GM18519 (cell line): ENCODE data around the gene FOXC2.

Experiments
- ATAC-seq: cut with Tn5 transposase; IDR thresholded peaks from one replicate; pipeline ENCODE4 v1.9.1; 2021; ENCODE audit warnings: mild to moderate bottlenecking, moderate library complexity; ENCODE audit not compliant: unreplicated experiment, low FRiP score

Gene FOXC2

GRCh38 chr16:86554917-86555703 is 11.5 kb upstream of the FOXC2 start, which contains the start of gene MTHFSD:
MTHFSD (minus strand) TSS chr16:86555235; CDS start chr16:86555184, 51 bp downstream.
- peak; percentile 63 for ATAC-seq

DNA sequence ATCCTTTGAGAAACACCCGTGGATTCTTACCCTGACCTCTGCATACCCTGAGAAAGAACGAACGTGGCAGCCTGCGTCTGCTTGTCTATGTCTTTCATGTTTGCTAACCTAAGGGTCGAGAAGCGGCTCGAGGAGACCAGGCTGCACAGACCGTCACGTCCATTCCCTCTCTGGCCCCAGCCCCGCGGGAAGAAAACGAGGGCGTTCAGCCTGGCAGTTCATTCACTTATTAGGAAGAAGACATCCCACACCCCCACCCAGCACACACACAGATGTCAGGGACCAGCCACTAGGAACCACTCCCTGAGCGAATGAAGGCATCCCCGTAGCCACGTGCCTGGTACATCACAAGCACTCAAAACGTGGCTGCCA is 10.9 kb upstream of the FOXC2 start:
- ATAC-seq = no peak

GRCh38 chr16:86556576-86556975 is 10.1 kb upstream of the FOXC2 start:
- ATAC-seq = no peak

GRCh38 chr16:86557587-86557986 is 9.0 kb upstream of the FOXC2 start:
- no peak for ATAC-seq

- ATAC-seq = no peak
Measured at GRCh38 chr16:86558355-86559193, 8.1 kb upstream of the FOXC2 start.

GRCh38 chr16:86559802-86560305 is 6.8 kb upstream of the FOXC2 start:
- ATAC-seq = no peak

- no peak for ATAC-seq
Measured at GRCh38 chr16:86562356-86562755, 4.3 kb upstream of the FOXC2 start.

DNA sequence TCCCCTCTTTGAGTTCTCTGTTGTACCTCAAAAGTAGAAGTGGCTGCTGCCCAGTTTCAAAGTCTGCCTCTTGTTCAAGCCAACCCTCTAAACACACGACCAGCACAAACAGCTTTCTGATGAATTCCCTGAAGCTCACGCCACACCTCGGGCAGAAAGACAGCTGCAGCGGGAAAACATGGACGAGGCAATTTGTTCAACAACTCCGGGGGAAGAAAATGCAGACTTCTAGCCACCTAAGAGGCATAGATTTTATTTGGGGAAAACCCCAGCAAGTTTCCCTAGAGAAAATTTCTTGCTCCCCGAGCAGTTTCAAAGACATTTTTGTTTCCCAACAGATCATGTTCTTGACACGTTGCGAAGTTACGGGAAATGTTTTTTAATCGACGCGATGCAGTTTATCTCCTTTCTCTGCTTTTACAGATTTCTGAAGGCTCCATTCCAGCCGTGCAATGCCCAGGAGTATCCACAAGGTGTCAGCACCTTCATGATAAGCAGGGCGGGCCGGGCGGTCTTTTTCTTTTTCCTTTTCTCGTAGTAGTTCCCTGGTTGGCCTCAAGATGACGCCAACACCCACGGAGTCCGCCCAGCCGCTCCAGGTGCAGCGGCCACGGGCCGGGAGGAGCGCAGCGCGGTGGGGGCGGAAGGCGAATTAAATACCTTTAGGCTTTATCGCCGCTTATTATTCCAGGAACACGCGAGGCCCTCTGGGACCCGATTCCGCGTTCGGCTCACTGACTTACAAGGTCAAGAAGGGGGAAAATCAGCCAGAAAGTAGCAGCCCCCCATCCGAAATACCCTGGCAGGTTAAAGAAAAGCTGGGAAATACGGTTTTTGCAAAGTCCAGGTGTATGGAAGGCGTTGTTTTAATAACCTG is 2.9 kb upstream of the FOXC2 start:
- ATAC-seq = peak; percentile 44

DNA sequence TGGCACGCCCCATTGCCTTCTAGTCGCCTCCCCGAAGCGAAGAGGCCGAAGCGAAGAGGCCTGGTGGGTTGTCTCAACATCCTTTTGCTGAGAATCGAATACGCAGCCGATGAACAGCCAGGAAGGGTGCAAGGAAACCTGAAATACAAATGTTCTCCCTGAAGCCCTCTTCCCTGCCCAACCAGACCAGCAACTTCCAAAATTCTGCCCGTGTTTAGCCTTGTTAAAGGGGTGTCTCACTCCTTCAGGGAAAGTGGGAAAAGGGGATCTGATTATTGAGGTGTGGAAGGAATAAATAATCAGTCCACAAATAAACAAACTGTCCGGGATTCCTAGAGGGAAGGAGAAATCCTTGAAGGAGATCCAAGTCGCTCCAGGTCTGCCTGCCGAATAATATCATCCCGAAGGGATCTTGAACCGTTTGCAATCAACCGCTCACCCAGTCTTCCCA is 1.4 kb upstream of the FOXC2 start:
- no peak for ATAC-seq

DNA sequence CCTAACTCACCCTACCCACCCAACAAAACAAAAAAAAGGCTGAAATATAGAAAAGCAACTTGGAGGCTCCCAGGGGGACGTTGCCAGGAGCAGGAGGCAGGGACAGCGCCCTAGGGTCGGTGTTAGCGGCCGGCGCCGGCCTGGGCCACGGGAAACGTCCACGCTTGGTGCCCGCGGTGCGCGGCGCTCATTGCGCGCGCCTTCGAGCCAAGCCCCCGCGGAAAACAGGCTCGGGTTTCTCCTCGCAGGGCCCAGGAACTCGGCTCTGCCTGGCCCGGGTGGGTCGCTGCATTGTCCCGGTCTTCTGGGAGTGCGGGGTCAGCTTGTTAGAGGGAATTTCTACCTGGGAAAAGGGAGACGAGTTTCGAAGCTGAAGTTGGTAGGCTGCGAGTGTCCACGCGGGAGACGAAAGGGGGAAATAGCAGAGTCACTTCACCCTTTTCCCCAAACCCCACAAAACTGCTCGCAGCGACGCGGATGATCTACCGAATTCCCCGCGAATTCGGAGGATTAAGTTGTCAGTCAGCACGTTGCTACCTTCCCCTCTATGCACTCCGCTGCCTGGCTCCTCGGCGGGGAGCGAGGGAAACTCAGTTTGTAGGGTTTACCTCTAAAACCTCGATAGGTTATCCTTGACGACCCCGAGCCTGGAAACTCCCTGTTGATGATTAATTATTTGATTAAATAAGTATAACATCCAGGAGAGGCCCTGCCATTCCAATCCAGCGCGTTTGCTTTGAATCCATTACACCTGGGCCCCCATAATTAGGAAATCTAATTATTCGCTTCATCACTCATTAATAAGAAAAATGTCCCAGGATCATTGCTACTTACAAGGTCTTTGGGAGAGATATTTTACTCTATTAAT is 751 bp upstream of the FOXC2 start:
- no peak for ATAC-seq

GRCh38 chr16:86566966-86567700 is 504 bp downstream of the FOXC2 start:
- no peak for ATAC-seq

DNA sequence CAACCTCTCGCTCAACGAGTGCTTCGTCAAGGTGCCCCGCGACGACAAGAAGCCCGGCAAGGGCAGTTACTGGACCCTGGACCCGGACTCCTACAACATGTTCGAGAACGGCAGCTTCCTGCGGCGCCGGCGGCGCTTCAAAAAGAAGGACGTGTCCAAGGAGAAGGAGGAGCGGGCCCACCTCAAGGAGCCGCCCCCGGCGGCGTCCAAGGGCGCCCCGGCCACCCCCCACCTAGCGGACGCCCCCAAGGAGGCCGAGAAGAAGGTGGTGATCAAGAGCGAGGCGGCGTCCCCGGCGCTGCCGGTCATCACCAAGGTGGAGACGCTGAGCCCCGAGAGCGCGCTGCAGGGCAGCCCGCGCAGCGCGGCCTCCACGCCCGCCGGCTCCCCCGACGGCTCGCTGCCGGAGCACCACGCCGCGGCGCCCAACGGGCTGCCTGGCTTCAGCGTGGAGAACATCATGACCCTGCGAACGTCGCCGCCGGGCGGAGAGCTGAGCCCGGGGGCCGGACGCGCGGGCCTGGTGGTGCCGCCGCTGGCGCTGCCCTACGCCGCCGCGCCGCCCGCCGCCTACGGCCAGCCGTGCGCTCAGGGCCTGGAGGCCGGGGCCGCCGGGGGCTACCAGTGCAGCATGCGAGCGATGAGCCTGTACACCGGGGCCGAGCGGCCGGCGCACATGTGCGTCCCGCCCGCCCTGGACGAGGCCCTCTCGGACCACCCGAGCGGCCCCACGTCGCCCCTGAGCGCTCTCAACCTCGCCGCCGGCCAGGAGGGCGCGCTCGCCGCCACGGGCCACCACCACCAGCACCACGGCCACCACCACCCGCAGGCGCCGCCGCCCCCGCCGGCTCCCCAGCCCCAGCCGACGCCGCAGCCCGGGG is 1.3 kb downstream of the FOXC2 start:
- ATAC-seq = no peak

DNA sequence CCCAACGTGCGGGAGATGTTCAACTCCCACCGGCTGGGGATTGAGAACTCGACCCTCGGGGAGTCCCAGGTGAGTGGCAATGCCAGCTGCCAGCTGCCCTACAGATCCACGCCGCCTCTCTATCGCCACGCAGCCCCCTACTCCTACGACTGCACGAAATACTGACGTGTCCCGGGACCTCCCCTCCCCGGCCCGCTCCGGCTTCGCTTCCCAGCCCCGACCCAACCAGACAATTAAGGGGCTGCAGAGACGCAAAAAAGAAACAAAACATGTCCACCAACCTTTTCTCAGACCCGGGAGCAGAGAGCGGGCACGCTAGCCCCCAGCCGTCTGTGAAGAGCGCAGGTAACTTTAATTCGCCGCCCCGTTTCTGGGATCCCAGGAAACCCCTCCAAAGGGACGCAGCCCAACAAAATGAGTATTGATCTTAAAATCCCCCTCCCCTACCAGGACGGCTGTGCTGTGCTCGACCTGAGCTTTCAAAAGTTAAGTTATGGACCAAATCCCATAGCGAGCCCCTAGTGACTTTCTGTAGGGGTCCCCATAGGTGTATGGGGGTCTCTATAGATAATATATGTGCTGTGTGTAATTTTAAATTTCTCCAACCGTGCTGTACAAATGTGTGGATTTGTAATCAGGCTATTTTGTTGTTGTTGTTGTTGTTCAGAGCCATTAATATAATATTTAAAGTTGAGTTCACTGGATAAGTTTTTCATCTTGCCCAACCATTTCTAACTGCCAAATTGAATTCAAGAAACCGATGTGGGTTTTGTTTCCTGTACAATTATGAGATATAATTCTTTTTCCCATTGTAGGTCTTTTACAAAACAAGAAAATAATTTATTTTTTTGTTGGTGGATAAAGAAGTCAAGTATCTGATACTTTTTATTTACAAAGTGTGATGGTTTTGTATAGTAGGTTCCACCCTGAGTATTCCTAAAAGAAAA is 2.3 kb downstream of the FOXC2 start:
- ATAC-seq = no peak

- no peak for ATAC-seq
Measured at GRCh38 chr16:86569701-86570447, 3.2 kb downstream of the FOXC2 start.

- no peak for ATAC-seq
Measured at GRCh38 chr16:86570558-86571529, 4.2 kb downstream of the FOXC2 start.
